Activated CD4-positive, CD25-positive, alpha-beta regulatory T cell (primary cell): ENCODE results near the gene ARPC4.

Source experiments
- DNase-seq, 4 experiments: peaks; one replicate each; lab custom pipeline; 2025; lab: John Stamatoyannopoulos, UW

Gene ARPC4

GRCh38 chr3:9793161-9793781, 389 bp downstream of the ARPC4 start:
- DNase-seq, result no peak

GRCh38 chr3:9794400-9794799, 1.5 kb downstream of the ARPC4 start:
- DNase-seq, result no peak

DNA sequence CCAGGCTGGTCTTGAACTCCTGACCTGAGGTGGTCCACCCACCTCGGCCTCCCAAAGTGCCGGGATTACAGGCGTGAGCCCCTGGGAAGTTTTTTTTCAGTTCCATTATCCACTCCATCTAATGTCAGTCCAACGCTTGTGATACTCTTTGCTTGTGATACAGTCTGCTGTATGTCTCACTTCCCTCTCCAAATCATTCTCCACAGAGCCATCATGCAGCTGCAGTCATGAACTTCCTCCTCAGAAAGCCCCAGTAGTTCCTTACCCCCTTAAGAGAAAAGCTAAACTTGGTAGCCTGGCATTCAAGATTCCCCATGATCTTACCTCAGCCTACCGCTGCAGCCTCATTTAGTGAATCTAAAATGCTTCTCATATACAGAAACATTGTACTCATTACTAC, 2.3 kb downstream of the ARPC4 start:
- DNase-seq, result no peak

GRCh38 chr3:9797196-9797945, 4.5 kb downstream of the ARPC4 start:
- DNase-seq, result no peak

DNA sequence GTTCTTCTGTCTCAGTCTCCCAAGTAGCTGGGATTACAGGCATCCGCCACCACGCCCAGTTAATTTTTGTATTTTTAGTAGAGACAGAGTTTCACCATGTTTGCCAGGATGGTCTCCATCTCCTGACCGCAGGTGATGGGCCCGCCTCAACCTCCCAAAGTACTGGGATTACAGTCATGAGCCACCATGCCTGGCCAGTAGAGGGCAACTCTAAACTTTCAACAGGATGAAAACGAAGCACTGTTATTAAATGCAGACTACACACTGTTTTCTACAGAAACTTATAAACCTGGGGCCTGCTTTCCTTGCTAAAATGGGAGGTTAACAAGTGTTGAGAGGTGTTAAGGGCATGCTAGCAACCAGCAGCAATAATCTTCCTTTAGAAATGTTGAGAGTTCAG, 7.6 kb downstream of the ARPC4 start:
- DNase-seq, result no peak

GRCh38 chr3:9803494-9803893, 10.6 kb downstream of the ARPC4 start:
- no peak for DNase-seq

GRCh38 chr3:9804996-9805395, 12.1 kb downstream of the ARPC4 start:
- no peak for DNase-seq

DNA sequence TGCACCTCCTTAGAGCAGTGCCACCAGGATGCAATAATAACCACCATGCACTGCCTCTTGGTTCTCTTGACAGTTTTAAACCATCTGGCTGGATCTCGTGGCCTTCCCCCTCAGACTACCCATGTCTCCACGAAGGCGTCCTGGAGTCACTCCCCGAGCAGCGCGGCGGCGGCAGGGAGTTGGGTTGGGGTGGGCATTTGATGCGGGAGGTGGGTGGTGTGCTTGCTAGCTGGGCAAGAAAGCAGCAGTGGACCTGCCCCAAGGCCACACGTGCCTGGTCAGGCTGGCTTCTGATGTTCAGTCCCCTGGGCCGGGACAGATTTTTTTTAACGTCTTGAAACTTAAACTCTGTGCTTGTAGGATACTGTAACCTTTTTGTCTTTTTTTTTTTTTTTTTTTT, 13.3 kb downstream of the ARPC4 start:
- no peak for DNase-seq

DNA sequence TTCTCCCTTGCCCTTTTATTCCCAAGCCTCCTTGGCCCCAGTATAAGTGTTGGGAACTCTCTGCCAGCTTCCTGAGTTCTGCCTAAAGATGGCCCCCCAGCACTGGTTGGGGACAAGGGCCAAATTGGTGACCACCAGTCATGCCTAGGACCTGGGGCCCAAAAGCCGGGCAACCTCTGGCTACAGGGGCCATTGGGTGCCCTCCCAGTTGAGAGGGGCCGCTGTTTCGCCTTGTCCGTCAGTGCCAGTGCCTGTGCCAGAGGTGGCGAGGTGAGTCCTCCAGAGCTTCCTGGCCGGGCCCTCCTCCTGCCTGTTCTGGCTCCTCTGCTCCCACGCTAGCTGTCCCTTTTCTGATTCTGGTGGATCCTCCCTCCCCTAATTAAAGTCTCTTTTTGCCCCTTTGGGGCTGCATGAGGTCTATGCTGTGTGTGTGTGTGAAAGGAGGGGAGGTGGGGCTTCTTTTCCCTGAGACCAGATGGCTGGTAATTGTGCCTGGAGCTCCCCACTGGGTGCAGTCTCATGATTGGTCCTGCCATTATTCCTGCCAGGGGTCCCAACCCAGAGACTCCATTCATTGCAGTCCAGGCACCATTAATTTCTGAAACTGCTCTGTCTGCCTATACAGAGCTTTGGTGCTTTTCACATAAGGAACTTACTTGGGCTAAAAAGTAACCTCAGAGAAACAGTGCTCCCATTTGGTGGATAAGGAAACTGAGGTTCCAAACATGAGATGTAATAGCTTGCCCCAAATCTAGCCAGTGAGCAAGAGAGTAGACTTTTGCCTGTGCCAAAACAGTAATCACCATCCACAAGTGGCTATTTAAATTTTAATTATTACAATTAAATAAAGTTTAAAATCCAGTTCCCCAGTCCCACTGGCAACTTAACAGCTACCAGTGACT, 14.1 kb downstream of the ARPC4 start:
- DNase-seq, result no peak

GRCh38 chr3:9807981-9808344, 15.1 kb downstream of the ARPC4 start:
- DNase-seq, result no peak

GRCh38 chr3:9808345-9809037, 15.6 kb downstream of the ARPC4 start:
- peak in 2 of 4 experiments; percentile 17 to 27 for DNase-seq

GRCh38 chr3:9809239-9809614, 16.3 kb downstream of the ARPC4 start:
- no peak for DNase-seq

- DNase-seq, result peak in 3 of 4 experiments; percentile 19 to 29 (median 29)
Observed at GRCh38 chr3:9809615-9810432, 16.9 kb downstream of the ARPC4 start, which contains the start of gene TTLL3. Gene TTLL3 (plus strand): TSS chr3:9810262. CDS start chr3:9810662, 400 bp downstream.

- no peak for DNase-seq
Observed at GRCh38 chr3:9810433-9810770, 17.5 kb downstream of the ARPC4 start.

- no peak for DNase-seq
Observed at GRCh38 chr3:9810846-9811245, 18.0 kb downstream of the ARPC4 start.

DNA sequence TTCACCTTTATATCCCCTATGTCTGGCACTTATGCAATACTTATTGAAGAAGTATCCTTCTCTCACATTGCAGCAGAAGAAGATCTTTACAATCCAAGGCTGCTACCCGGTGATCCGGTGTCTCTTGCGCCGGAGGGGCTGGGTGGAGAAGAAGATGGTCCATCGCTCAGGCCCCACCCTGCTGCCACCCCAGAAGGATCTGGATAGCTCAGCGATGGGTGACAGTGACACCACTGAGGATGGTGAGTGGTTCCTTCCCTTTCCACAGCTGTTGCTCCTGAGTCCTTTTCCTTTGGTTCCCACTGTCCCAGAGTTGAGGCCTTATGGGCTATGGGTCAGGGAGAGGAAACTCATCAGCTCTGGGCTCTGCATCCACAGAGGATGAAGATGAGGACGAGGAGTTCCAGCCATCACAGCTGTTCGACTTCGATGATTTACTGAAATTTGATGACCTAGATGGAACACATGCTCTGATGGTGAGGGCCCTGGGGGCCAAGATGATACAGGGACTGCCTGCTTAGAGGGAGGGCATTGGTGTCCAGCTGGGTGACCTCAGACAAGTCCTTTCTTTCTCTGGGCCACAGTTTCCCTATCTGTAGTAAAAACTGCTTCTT, 20.1 kb downstream of the ARPC4 start:
- DNase-seq, result no peak

DNA sequence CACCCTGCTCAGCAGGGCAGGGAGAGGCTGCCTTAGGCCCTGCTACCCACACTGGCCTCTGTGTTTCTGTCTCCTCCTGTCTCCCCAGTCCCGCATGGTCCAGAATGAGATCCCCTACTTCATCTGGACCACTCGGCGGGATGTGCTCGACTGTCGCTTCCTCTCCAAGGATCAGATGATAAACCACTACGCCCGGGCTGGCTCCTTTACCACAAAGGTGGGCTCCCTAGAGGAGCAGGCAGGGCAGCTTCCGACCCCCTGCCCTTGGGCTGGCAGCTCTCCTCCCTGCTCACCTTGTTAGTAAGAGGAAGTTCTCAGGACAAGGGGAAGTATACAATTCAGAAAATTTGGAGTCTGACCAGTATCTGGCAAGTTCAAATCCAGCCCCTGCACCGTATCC, 23.1 kb downstream of the ARPC4 start:
- DNase-seq, result no peak

GRCh38 chr3:9817436-9817835, 24.6 kb downstream of the ARPC4 start:
- DNase-seq, result no peak

GRCh38 chr3:9818666-9819335, 25.9 kb downstream of the ARPC4 start:
- no peak for DNase-seq

GRCh38 chr3:9820543-9820942, 27.7 kb downstream of the ARPC4 start:
- no peak for DNase-seq
